Measurements from ENCODE around the gene MYCBP. TPM values are rescaled to one million over a fixed set of nuclear protein-coding genes. Genes with fewer than 3 reads are reported as not detected.

MYCBP gene
- total and polyA plus RNA-seq, 2 experiments from 2014 or later = 33.6 to 82.3 TPM

DNA sequence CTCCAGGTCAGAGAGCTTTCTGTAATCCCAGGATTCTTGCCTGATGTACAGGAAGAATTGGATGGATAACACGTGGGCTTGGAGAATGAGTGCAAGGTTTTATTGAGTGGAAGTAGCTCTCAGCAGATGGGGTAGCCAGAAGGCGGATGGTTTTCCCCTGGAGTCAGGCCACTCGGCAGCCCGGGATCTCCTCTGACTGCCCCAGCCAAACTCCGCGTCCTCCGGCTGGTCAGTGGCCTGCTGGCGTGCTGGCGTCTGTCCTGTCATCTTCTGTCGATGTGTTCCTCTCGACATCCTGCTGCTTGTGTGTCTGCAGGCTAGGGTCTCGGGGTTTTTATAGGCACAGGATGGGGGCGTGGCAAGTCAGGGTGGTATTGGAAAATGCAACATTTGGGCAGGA, 35.7 kb upstream of the MYCBP start (continued):
- TF ChIP-seq ZNF462 (CRISPR knock-in tag; IDR thresholded peaks at IDR 0.05) (no peak), POLR2AphosphoS5 (IDR thresholded peaks at IDR 0.05; ENCODE audit: low read depth) (no peak)

DNA sequence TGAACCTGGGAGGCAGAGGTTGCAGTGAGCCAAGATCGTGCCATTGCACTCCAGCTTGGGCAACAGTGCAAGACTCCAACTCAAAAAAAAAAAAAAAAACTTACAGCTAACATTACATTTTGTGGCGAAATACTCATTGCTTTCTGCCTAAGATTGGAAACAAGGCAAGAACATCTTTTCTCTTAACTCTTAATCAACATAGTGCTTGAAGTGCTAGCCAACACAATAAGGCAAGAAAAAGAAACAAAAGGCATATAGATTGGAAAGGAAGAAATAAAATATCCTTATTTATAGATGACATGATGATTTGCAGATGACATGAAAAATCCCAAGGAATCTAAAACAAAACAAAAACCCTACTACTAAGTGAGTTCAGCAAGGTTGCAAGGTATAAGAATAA, 32.8 kb upstream of the MYCBP start:
- Histone ChIP-seq H3K4me1 (ENCODE audit: insufficient read depth) (no peaks in the 10 kb centered on the region), H3K79me2 (replicated peaks; ENCODE audit: insufficient read depth) (no peaks in the 10 kb centered on the region), H3K4me3 (no peak overlapping the region), H4K20me1 (replicated peaks; ENCODE audit: insufficient read depth) (no peaks in the 10 kb centered on the region), H3F3A (replicated peaks; ENCODE audit: low read depth) (0 out of 2 replicates have a peak, but pooled peaks cover under 1% of the 10 kb centered on the region), H2AFZ (no peak overlapping the region), H3K9me2 (ENCODE audit: insufficient read depth) (no peaks in the 10 kb centered on the region), H3K4me2 (no peak overlapping the region), H3K36me3 (ENCODE audit: insufficient read depth) (no peaks in the 10 kb centered on the region; the same call in 1 of the 2 replicates), H3K27me3 (ENCODE audit: insufficient read depth) (no peaks in the 10 kb centered on the region), H3K27ac (ENCODE audit: low read depth) (no peak overlapping the region)
- Mint-ChIP-seq H3K27me3 (ENCODE audit: insufficient read depth, low read depth, poor library complexity) (peaks cover 4% of the 10 kb centered on the region), H3K4me3 (no peak overlapping the region), H3K27ac (no peak overlapping the region), H3K9me3 (peaks cover 11% of the 10 kb centered on the region), H3K36me3 (ENCODE audit: low read depth) (peaks cover 4% of the 10 kb centered on the region; the same call in 1 of the 3 replicates), H3K4me1 (no peaks in the 10 kb centered on the region)
- TF ChIP-seq EZH2 (IDR thresholded peaks at IDR 0.05; ENCODE audit: low read depth, unreplicated experiment) = no peak
- no peak for TF ChIP-seq JUNB (IDR thresholded peaks at IDR 0.05; ENCODE audit: unreplicated experiment)
- ATAC-seq = no peak
- DNase-seq (ENCODE audit: low spot score) = no peak

DNA sequence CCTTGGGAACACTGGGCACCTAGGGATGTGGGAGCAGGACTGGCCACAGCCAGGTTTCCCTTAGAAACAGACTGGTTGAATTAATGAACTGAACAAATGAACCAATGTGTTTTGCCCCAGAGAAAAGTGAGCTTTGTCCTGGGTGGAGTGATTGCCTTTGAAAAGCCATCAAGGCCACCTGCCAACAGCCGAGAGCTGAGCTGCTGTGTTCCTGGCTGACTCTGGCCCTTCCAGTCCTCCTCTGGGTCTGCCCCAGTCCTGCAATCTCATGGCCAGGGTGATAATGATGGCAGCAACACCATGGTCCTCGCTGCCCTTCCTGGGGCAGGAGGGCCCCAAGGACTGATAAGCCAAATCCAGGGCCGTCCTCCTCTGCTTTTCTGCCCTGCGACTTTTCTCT, 26.4 kb upstream of the MYCBP start:
- no peak for DNase-seq (ENCODE audit: low spot score)
- H2AFZ ChIP-seq = no peak overlapping the region
- TF ChIP-seq CREB1 (CRISPR knock-in tag; IDR thresholded peaks at IDR 0.05; ENCODE audit: low read depth) = no peak
- no peaks in the 10 kb centered on the region for H3K27me3 ChIP-seq (ENCODE audit: insufficient read depth)
- no peaks in the 10 kb centered on the region for H3F3A ChIP-seq (replicated peaks; ENCODE audit: low read depth)
- no peaks in the 10 kb centered on the region for H3K36me3 ChIP-seq (ENCODE audit: insufficient read depth)
- H3K9me2 ChIP-seq (ENCODE audit: insufficient read depth) = no peaks in the 10 kb centered on the region
- no peak overlapping the region for H3K27ac Mint-ChIP-seq
- ATAC-seq = no peak
- no peaks in the 10 kb centered on the region for H3K79me2 ChIP-seq (replicated peaks; ENCODE audit: insufficient read depth)
- no peaks in the 10 kb centered on the region for H3K4me1 Mint-ChIP-seq
- H4K20me1 ChIP-seq (replicated peaks; ENCODE audit: insufficient read depth) = no peaks in the 10 kb centered on the region
- no peak overlapping the region for H3K4me3 Mint-ChIP-seq
- no peaks in the 10 kb centered on the region for H3K4me1 ChIP-seq (ENCODE audit: insufficient read depth)
- H3K4me2 ChIP-seq = no peak overlapping the region
- H3K27ac ChIP-seq (ENCODE audit: low read depth) = no peak overlapping the region
- no peaks in the 10 kb centered on the region for H3K9me3 Mint-ChIP-seq
- no peak overlapping the region for H3K4me3 ChIP-seq
- H3K27me3 Mint-ChIP-seq (ENCODE audit: insufficient read depth, low read depth, poor library complexity) = peaks cover 3% of the 10 kb centered on the region
- H3K36me3 Mint-ChIP-seq (ENCODE audit: low read depth) = no peaks in the 10 kb centered on the region

All from GM23338 (cell line).